Measurements from ENCODE around the gene MRAS.
A peak's percentile ranks its signal among the peaks of the same experiment; 100 is the strongest.

The MRAS gene

GRCh38 chr3:138381413-138381901, 33.1 kb downstream of the MRAS start:
- no peak for DNase-seq
- TF ChIP-seq GATA1 (IDR thresholded peaks at IDR 0.05; ENCODE audit: low read depth, low read length) (no peak), POLR2A (IDR thresholded peaks at IDR 0.05; ENCODE audit: low read length) (no peak)

- TF ChIP-seq GATA1 (IDR thresholded peaks at IDR 0.05; ENCODE audit: low read depth, low read length) (no peak), POLR2A (IDR thresholded peaks at IDR 0.05; ENCODE audit: low read length) (no peak)
- DNase-seq = no peak
Observed at GRCh38 chr3:138381950-138382715, 33.8 kb downstream of the MRAS start.

- DNase-seq = no peak
- TF ChIP-seq GATA1 (IDR thresholded peaks at IDR 0.05; ENCODE audit: low read depth, low read length) (no peak), POLR2A (IDR thresholded peaks at IDR 0.05; ENCODE audit: low read length) (no peak)
Observed at GRCh38 chr3:138383715-138384465, 35.5 kb downstream of the MRAS start.

- no peak for DNase-seq
- TF ChIP-seq POLR2A (IDR thresholded peaks at IDR 0.05; ENCODE audit: low read length) = no peak
- TF ChIP-seq GATA1 (IDR thresholded peaks at IDR 0.05; ENCODE audit: low read depth, low read length) = no peak
Observed at GRCh38 chr3:138384531-138384930, 36.2 kb downstream of the MRAS start.

- DNase-seq = no peak
- TF ChIP-seq POLR2A (IDR thresholded peaks at IDR 0.05; ENCODE audit: low read length) (no peak), GATA1 (IDR thresholded peaks at IDR 0.05; ENCODE audit: low read depth, low read length) (no peak)
Observed at GRCh38 chr3:138384976-138385375, 36.6 kb downstream of the MRAS start.

GRCh38 chr3:138389144-138389601, 40.8 kb downstream of the MRAS start:
- DNase-seq = no peak
- TF ChIP-seq GATA1 (IDR thresholded peaks at IDR 0.05; ENCODE audit: low read depth, low read length) = no peak
- TF ChIP-seq POLR2A (IDR thresholded peaks at IDR 0.05; ENCODE audit: low read length) = no peak

- no peak for DNase-seq
- no peak for TF ChIP-seq POLR2A (IDR thresholded peaks at IDR 0.05; ENCODE audit: low read length)
- no peak for TF ChIP-seq GATA1 (IDR thresholded peaks at IDR 0.05; ENCODE audit: low read depth, low read length)
Observed at GRCh38 chr3:138389841-138390581, 41.6 kb downstream of the MRAS start.

GRCh38 chr3:138390582-138390932, 42.2 kb downstream of the MRAS start:
- DNase-seq = no peak
- no peak for TF ChIP-seq GATA1 (IDR thresholded peaks at IDR 0.05; ENCODE audit: low read depth, low read length)
- no peak for TF ChIP-seq POLR2A (IDR thresholded peaks at IDR 0.05; ENCODE audit: low read length)

GRCh38 chr3:138394156-138394555, 45.8 kb downstream of the MRAS start:
- TF ChIP-seq POLR2A (IDR thresholded peaks at IDR 0.05; ENCODE audit: low read length) = no peak
- TF ChIP-seq GATA1 (IDR thresholded peaks at IDR 0.05; ENCODE audit: low read depth, low read length) = no peak
- DNase-seq = no peak

- DNase-seq = no peak
- no peak for TF ChIP-seq POLR2A (IDR thresholded peaks at IDR 0.05; ENCODE audit: low read length)
- TF ChIP-seq GATA1 (IDR thresholded peaks at IDR 0.05; ENCODE audit: low read depth, low read length) = no peak
Observed at GRCh38 chr3:138394686-138395085, 46.3 kb downstream of the MRAS start.

GRCh38 chr3:138395865-138396751, 47.7 kb downstream of the MRAS start:
- no peak for DNase-seq
- TF ChIP-seq POLR2A (IDR thresholded peaks at IDR 0.05; ENCODE audit: low read length) (no peak), GATA1 (IDR thresholded peaks at IDR 0.05; ENCODE audit: low read depth, low read length) (no peak)

- no peak for DNase-seq
- TF ChIP-seq POLR2A (IDR thresholded peaks at IDR 0.05; ENCODE audit: low read length) (no peak), GATA1 (IDR thresholded peaks at IDR 0.05; ENCODE audit: low read depth, low read length) (no peak)
Observed at GRCh38 chr3:138396752-138397410, 48.5 kb downstream of the MRAS start.

GRCh38 chr3:138397983-138398382, 49.6 kb downstream of the MRAS start:
- TF ChIP-seq POLR2A (IDR thresholded peaks at IDR 0.05; ENCODE audit: low read length) = no peak
- TF ChIP-seq GATA1 (IDR thresholded peaks at IDR 0.05; ENCODE audit: low read depth, low read length) = no peak
- DNase-seq = peak in 1 of 2 experiments; percentile 4

Data from erythroblast (primary cell).